HepG2 (cell line): Measurements from ENCODE around the gene LHX5. TPM values are rescaled to one million over a fixed set of nuclear protein-coding genes. Genes with fewer than 3 reads are reported as not detected.

Experiments
- CEBPB ChIP-seq: IDR thresholded peaks from 2 replicates; pipeline ENCODE4 v1.6.1; 2011; ENCODE audit warnings: low read depth, low read length, improper control_type of control experiment, borderline replicate concordance
- CHD2 ChIP-seq: IDR thresholded peaks from 2 replicates; pipeline ENCODE4 v1.6.1; 2011; ENCODE audit warnings: low read depth, low read length, improper control_type of control experiment
- DNMT1 ChIP-seq: sonication (generic); formaldehyde crosslinking; IDR thresholded peaks from 2 replicates; pipeline ENCODE4 v1.5.1; 2020; ENCODE audit warnings: mild to moderate bottlenecking, missing genetic modification reagents
- ERF ChIP-seq: IDR thresholded peaks from 2 replicates; pipeline ENCODE4 v1.6.1; 2018; ENCODE audit warnings: missing biosample characterization, missing genetic modification reagents
- ETV5 ChIP-seq: IDR thresholded peaks from 2 replicates; pipeline ENCODE4 v1.6.1; 2018; ENCODE audit warnings: missing biosample characterization, missing genetic modification reagents, inconsistent platforms, borderline replicate concordance
- ETV6 ChIP-seq: sonication (generic); formaldehyde crosslinking; conservative IDR thresholded peaks from 2 replicates; pipeline ENCODE4 v1.4.0; 2020; ENCODE audit warnings: missing genetic modification reagents
- EZH2 ChIP-seq: conservative IDR thresholded peaks from 2 replicates; pipeline ENCODE4 v1.6.1; 2012; ENCODE audit warnings: mild to moderate bottlenecking, low read depth, low read length, moderate library complexity
- GTF2F1 ChIP-seq: fragments of 150-350 bp; IDR thresholded peaks from 2 replicates; pipeline ENCODE4 v1.6.1; 2014; ENCODE audit warnings: low read length
- HNF4G ChIP-seq, 2 experiments: sonication (generic) in 1 of 2; formaldehyde crosslinking in 1 of 2; IDR thresholded peaks; 2 replicates each; pipeline versions ENCODE4 v1.4.0 to v1.6.1; 2011 to 2020; ENCODE audit warnings: borderline replicate concordance in 2 of 2, low read depth in 2 of 2, mild to moderate bottlenecking in 2 of 2, low read length in 1 of 2, missing genetic modification reagents in 1 of 2, moderate library complexity in 1 of 2
- KAT2B ChIP-seq: fragments of 150-350 bp; IDR thresholded peaks from 2 replicates; pipeline ENCODE4 v1.6.1; 2014; ENCODE audit warnings: low read depth, low read length, borderline replicate concordance
- KDM5A ChIP-seq: fragments of 200-600 bp; sonication (generic); IDR thresholded peaks from 2 replicates; pipeline ENCODE4 v1.7.0; 2018; ENCODE audit warnings: antibody characterized with exemption, mild to moderate bottlenecking, low read length, borderline replicate concordance
- MED1 ChIP-seq: sonication (generic); formaldehyde crosslinking; IDR thresholded peaks from 2 replicates; pipeline ENCODE4 v1.4.0; 2020; ENCODE audit warnings: missing genetic modification reagents
- MTF2 ChIP-seq: sonication (generic); formaldehyde crosslinking; IDR thresholded peaks from 2 replicates; pipeline ENCODE4 v1.5.0; 2020; ENCODE audit warnings: missing genetic modification reagents, borderline replicate concordance
- NBN ChIP-seq: fragments of 450-650 bp; conservative IDR thresholded peaks from 2 replicates; pipeline ENCODE4 v1.6.1; 2017
- SMYD3 ChIP-seq: sonication (generic); formaldehyde crosslinking; IDR thresholded peaks from 2 replicates; pipeline ENCODE4 v1.8.1; 2023; ENCODE audit warnings: mild to moderate bottlenecking, missing genetic modification reagents
- SOX5 ChIP-seq: IDR thresholded peaks from 2 replicates; pipeline ENCODE4 v1.6.1; 2016; ENCODE audit warnings: borderline replicate concordance
- SP4 ChIP-seq: sonication (generic); formaldehyde crosslinking; IDR thresholded peaks from 2 replicates; pipeline ENCODE4 v1.8.1; 2023; ENCODE audit warnings: mild to moderate bottlenecking, missing genetic modification reagents
- SRSF9 ChIP-seq: fragments of 200-400 bp; formaldehyde crosslinking; IDR thresholded peaks from 2 replicates; pipeline ENCODE4 v1.6.1; 2018; ENCODE audit warnings: borderline replicate concordance, mild to moderate bottlenecking, low read depth, low read length; ENCODE audit not compliant: insufficient read depth, poor library complexity, severe bottlenecking
- ZBTB42 ChIP-seq: sonication (generic); formaldehyde crosslinking; IDR thresholded peaks from 2 replicates; pipeline ENCODE4 v1.5.0; 2020; ENCODE audit warnings: mild to moderate bottlenecking, missing genetic modification reagents
- ZFP90 ChIP-seq: sonication (generic); formaldehyde crosslinking; IDR thresholded peaks from 2 replicates; pipeline ENCODE4 v1.8.0; 2022; ENCODE audit warnings: missing genetic modification reagents, mild to moderate bottlenecking, inconsistent platforms, borderline replicate concordance
- ZNF225 ChIP-seq: sonication (generic); formaldehyde crosslinking; IDR thresholded peaks from 2 replicates; pipeline ENCODE4 v1.4.0; 2020; ENCODE audit warnings: mild to moderate bottlenecking, missing genetic modification reagents
- ZNF619 ChIP-seq: sonication (generic); formaldehyde crosslinking; IDR thresholded peaks from 2 replicates; pipeline ENCODE4 v1.4.0; 2020; ENCODE audit warnings: mild to moderate bottlenecking, missing genetic modification reagents
- ZNF883 ChIP-seq: sonication (generic); formaldehyde crosslinking; IDR thresholded peaks from 2 replicates; pipeline ENCODE4 v1.5.1; 2020; ENCODE audit warnings: mild to moderate bottlenecking, missing genetic modification reagents; ENCODE audit errors: not compliant biosample characterization
- ZSCAN9 ChIP-seq: IDR thresholded peaks from 2 replicates; pipeline ENCODE4 v1.6.1; 2016; ENCODE audit warnings: borderline replicate concordance
- polyA plus RNA-seq, 8 experiments: library from polyadenylated mRNA; depleted of rRNA in 3 of 8; stranded (reverse) in 7 of 8; unstranded in 1 of 8; fragments of >200 nt; fragmentation: Illumina TruSeq in 4 of 8; extraction: Trizol in 4 of 8; gene quantifications; 2 replicates each; pipeline versions ENCODE4 v1.2.1 to v1.2.3, GENCODE V29; 2011 to 2016; ENCODE audit warnings: low read depth in 4 of 8, missing spikeins in 1 of 8, mixed read lengths in 1 of 8; ENCODE audit not compliant: insufficient read depth in 1 of 8
- total RNA-seq, 5 experiments: library from RNA; depleted of rRNA; stranded (reverse); fragments of >200 nt; fragmentation: Illumina TruSeq; extraction: Trizol; gene quantifications; 2 replicates each; pipeline ENCODE4 v1.2.3, GENCODE V29; 2016; ENCODE audit warnings: low read depth in 1 of 5
- TF ChIP-seq, protein P1 (sequence below): sonication (generic); formaldehyde crosslinking; IDR thresholded peaks from 2 replicates; pipeline ENCODE4 v1.4.0; 2020; ENCODE audit warnings: missing genetic modification reagents, borderline replicate concordance
- TF ChIP-seq, protein P2 (sequence below): sonication (generic); formaldehyde crosslinking; conservative IDR thresholded peaks from 2 replicates; pipeline ENCODE4 v1.4.0; 2020; ENCODE audit warnings: missing genetic modification reagents
- TF ChIP-seq, protein P3 (sequence below): sonication (generic); formaldehyde crosslinking; IDR thresholded peaks from 2 replicates; pipeline ENCODE4 v1.4.0; 2020; ENCODE audit warnings: missing genetic modification reagents

The LHX5 gene
- total and polyA plus RNA-seq, 2 of the 13 experiments (the other 11 are each of a cell fraction or from before 2014, with no cell fraction given): not detected

DNA sequence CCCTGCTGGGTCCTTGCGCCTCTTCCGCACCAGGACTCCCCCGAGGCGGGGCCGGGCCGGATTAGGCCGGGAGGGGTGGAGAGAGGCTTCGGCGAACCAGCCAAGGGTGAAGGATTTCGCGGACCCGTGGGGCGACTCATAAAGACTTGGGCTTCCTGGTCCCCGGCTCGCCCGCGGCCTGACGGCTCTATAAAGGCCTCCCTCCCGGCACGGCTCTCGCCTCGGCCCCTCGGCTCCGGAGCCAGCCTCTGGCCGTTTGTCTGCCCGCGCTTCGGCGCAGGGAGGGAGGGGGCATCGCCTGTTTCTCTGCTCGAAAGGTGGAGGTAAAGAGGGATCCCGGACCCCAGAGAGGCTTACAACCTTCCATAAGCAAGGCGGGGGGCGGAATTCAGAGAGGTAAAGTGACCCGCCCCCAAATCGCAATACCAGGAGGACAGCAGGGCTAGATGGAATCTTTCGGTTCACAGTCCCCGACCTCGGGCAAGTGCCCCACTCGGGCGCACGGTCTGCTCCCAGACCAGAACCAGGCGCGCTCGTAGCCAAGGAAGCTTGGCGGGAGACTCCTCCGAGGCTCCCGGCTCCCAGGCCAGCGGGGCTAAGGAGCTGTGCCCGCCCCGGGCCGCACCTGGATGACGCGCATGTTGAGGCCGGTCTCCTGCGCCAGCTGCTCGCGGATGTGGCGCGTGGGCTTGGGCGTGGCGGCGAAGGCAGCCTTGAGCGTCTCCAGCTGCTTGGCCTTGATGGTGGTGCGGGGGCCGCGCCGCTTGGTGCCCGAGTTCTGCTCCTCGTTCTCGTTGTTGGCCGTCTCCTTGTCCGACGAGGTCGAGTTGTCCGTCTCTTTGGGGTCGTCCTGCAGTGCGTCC, 3.9 kb downstream of the LHX5 start (continued):
- TF ChIP-seq ETV6 (no peak), HNF4G (IDR thresholded peaks at IDR 0.05; ENCODE audit: borderline replicate concordance, low read depth, low read length) (no peak), HNF4G (CRISPR knock-in tag; IDR thresholded peaks at IDR 0.05; ENCODE audit: borderline replicate concordance, low read depth) (no peak), SMYD3 (CRISPR knock-in tag) (no peak), ERF (CRISPR knock-in tag) (no peak), ZBTB42 (no peak), GTF2F1 (no peak), CEBPB (no peak), CHD2 (no peak), KAT2B (no peak), ZSCAN9 (no peak), EZH2 (0 out of 2 replicates have a peak, but pooled peaks have one; percentile 32), KDM5A (no peak), SOX5 (CRISPR knock-in tag) (no peak), MTF2 (CRISPR knock-in tag) (0 out of 2 replicates have a peak, but pooled peaks have one; percentile 29), ZNF619 (no peak), DNMT1 (CRISPR knock-in tag) (no peak), ZNF225 (CRISPR knock-in tag) (no peak), SP4 (CRISPR knock-in tag) (no peak), ZNF883 (CRISPR knock-in tag) (peak; percentile 26), ZFP90 (CRISPR knock-in tag) (no peak), NBN (no peak), ETV5 (CRISPR knock-in tag) (0 out of 2 replicates have a peak, but pooled peaks have one; percentile 2), SRSF9 (no peak), MED1 (CRISPR knock-in tag) (no peak)
- TF ChIP-seq, protein P1, sequence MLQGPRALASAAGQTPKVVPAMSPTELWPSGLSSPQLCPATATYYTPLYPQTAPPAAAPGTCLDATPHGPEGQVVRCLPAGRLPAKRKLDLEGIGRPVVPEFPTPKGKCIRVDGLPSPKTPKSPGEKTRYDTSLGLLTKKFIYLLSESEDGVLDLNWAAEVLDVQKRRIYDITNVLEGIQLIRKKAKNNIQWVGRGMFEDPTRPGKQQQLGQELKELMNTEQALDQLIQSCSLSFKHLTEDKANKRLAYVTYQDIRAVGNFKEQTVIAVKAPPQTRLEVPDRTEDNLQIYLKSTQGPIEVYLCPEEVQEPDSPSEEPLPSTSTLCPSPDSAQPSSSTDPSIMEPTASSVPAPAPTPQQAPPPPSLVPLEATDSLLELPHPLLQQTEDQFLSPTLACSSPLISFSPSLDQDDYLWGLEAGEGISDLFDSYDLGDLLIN (CRISPR knock-in tag): no peak
- TF ChIP-seq, protein P2, sequence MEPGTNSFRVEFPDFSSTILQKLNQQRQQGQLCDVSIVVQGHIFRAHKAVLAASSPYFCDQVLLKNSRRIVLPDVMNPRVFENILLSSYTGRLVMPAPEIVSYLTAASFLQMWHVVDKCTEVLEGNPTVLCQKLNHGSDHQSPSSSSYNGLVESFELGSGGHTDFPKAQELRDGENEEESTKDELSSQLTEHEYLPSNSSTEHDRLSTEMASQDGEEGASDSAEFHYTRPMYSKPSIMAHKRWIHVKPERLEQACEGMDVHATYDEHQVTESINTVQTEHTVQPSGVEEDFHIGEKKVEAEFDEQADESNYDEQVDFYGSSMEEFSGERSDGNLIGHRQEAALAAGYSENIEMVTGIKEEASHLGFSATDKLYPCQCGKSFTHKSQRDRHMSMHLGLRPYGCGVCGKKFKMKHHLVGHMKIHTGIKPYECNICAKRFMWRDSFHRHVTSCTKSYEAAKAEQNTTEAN (CRISPR knock-in tag): no peak
- TF ChIP-seq, protein P3, sequence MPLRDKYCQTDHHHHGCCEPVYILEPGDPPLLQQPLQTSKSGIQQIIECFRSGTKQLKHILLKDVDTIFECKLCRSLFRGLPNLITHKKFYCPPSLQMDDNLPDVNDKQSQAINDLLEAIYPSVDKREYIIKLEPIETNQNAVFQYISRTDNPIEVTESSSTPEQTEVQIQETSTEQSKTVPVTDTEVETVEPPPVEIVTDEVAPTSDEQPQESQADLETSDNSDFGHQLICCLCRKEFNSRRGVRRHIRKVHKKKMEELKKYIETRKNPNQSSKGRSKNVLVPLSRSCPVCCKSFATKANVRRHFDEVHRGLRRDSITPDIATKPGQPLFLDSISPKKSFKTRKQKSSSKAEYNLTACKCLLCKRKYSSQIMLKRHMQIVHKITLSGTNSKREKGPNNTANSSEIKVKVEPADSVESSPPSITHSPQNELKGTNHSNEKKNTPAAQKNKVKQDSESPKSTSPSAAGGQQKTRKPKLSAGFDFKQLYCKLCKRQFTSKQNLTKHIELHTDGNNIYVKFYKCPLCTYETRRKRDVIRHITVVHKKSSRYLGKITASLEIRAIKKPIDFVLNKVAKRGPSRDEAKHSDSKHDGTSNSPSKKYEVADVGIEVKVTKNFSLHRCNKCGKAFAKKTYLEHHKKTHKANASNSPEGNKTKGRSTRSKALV: 0 out of 2 replicates have a peak, but pooled peaks have one; percentile 31
